G401 (cell line): Measurements from ENCODE around the gene DAPK2. TPM values are rescaled to one million over a fixed set of nuclear protein-coding genes. Genes with fewer than 3 reads are reported as not detected.
A peak's percentile ranks its signal among the peaks of the same experiment; 100 is the strongest.
"Not testable (repeated sequence)": the region's sequence is repeated elsewhere in the genome, so short reads cannot be mapped to it uniquely, and the experiment has no call there.

Experiments used
- DNase-seq: peaks from one replicate; pipeline ENCODE4 v3.0.0-alpha.2; 2015; ENCODE audit warnings: low spot score
- in situ Hi-C: cut with HindIII; loops from 2 replicates; pipeline ENCODE4 v1.10.0; 2016; ENCODE audit warnings: low sequenced_read_pairs, mixed read lengths
- total RNA-seq: library from RNA; depleted of rRNA; stranded (reverse); fragments of >200 nt; shearing (Covaris generic); gene quantifications from 2 replicates; pipeline ENCODE4 v1.2.3, GENCODE V29; 2014

DAPK2 gene
- total RNA-seq, 1 experiment from 2014 or later, result 24.4 TPM

DNA sequence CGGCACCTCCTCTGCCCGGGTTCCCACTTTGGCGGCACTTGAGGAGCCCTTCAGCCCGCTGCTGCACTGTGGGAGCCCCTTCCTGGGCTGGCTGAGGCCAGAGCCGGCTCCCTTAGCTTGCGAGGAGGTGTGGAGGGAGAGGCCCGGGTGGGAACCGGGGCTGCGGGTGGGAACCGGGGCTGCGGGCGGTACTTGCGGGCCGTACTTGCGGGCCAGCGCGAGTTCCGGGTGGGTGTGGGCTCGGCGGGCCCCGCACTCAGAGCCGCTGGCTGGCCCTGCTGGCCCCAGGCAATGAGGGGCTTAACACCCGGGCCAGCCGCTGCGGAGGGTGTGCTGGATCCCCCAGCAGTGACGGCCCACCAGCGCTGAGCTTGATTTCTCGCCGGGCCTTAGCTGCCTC lies 14.4 kb upstream of the DAPK2 start:
- no peak for DNase-seq
- in situ Hi-C loops, result no loop called here

GRCh38 chr15:64059104-64059503 lies 12.8 kb upstream of the DAPK2 start:
- DNase-seq, in situ Hi-C loops: not testable (repeated sequence)

DNA sequence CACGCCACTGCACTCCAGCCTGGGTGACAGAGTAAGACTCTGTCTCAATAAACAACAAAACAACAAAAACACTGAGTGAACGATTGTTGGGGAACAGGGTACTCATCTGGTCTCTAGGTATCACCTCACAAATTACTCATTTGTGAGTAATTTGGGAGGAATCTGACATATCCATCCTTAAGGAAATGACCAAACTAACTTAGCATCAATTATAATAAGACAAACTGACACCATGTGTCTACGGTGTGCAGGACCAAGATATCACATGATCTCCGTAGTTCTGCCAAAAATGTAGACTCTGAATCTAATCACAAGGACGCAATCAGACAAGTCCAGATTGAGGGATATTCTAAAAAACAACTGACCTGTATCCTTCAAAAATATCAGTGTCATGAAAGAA lies 12.0 kb upstream of the DAPK2 start:
- no peak for DNase-seq
- in situ Hi-C loops, result no loop called here

GRCh38 chr15:64053674-64054073 lies 7.4 kb upstream of the DAPK2 start:
- DNase-seq, in situ Hi-C loops: not testable (repeated sequence)

DNA sequence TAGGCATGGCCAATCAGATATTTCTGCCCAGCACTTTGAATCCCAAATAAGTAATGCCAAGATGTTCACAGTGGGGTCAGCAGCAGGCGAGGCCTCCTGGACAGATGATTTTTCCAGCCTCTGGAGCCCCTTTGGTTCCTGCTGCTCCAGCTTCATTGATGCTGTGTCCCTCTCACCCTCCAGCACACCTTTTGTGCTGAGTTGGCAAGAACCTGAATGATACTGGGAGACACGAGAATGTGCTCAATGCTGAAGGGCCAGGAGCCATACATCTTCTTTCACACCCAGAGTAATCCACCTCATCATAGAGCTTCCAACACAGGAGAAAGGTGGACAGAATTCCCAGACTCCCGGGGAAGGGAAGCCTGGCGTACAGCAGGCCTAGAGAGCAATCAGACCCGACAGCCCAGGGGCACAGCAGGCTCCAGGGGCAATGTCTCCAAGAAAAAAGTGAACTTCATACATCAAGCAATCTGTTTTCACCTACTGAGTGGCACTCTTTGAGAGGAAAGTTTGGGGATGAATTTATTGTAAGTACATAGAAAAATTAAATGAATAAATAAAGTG lies 6.7 kb upstream of the DAPK2 start:
- in situ Hi-C loops, result no loop called here
- no peak for DNase-seq

DNA sequence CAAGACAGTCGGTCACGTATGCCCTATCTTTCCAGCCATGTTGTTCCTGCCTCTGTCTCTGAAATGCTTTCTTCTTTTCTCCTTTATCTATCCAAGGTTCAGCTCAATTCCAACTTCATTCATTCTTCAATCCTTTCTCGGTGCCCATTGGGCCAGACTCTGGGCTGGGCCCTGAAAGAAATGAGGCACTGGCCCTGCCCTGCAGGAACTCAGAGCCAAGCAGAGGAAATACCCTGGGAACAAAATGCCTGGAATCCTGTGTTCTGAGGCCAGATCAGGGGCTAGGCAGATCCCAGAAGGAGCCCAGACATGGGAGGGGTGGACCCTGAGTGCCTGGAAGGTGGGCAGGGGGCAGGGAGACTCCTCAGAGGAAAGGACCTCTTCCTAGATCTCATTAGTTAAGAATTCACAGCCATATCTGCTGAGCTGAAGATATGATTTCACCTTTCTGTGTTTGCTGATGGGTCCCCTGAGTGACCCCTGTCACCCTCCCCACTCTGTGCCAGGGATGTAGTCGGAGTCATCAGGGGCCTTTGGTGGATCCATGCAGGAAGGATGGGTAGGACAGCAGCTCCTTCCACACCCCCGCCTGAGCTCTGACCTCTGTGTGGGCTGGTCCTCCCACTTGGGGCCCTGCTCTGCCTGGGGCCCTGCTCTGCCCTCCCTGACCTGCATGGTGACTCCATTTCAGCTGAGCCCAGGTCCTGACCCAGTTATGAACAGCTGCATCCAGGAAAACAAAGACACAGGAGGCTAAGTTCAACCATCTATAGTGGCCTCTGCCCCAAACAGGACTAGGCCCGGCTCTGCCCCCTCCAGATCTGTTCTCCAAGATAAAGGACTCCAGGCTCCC lies 5.3 kb upstream of the DAPK2 start:
- in situ Hi-C loops, result no loop called here
- no peak for DNase-seq

- DNase-seq, result no peak
- in situ Hi-C loops, result no loop called here
These were observed 4.8 kb upstream of the DAPK2 start for GRCh38 chr15:64051093-64051402.

DNA sequence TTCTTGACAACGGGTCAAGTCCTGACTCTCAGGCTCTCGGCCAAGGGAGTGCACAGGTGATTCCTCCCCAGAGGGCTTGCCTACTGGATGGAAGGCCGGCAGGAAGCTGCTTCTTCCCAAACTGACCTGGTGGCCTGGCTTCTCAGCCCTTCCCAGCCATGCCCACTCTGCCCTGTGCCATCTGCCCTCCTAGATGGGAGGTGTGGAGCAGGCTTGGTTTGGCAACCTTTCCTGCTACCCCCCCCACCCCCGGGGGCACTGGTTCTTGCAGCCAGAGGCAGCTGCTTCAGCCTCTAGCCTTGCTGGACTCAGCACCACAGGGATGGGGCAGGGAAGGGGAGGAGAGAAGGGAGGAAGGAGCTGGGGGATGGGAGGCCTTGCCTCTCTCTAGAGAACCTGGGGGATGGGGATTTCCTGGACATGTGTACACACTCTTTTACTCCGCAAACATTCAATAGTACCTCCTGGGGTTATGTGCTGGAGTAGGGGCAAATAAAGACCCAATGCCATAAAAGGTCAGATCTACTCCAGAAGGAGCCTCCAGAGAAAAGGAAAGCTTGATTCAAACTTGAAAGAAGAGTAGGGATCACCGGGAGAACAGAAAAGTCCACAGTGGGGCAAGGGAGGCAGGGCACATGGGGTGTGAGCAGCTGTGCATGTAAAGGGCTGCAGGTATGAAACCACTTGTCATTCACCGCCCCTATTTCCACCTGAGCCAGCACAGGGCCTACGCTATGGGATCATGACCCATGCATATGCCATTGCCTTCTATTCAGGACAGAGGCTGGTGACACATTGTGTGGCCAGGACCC lies 4.2 kb upstream of the DAPK2 start:
- DNase-seq, result no peak
- in situ Hi-C loops, result no loop called here

DNA sequence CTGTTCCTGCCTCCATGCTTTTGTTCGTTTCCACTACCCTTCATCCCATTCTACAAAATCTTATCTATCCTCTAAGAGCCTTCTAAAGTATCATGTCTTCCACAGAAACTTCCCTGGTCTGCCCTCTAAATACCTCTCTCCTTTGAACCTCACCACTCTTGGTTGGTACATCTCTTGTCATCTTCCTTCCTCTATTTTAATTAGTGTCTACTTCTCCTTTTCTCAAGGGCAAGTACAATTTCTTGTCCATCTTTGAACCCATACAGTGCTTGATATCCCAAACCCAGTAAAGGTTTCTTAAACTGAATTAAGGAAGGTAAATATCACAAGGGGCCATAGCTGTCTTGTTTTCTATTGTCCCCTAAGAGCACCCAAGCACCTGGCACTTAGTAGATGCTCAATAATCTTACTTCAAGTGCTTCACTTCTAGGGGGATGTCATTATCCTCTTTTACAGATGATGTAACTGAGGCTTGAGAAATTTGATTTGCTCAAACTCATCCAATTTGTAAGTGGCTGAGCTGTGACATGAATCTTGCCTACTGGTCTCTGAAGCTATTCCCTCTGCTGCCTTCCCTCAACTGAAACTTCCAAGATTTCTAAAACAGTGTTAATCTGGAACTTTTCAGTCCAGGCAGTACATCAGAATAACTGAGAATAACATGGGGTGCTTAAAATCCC lies 2.6 kb upstream of the DAPK2 start:
- DNase-seq, result no peak
- in situ Hi-C loops, result no loop called here

- no peak for DNase-seq
- in situ Hi-C loops, result no loop called here
These were observed 388 bp downstream of the DAPK2 start for GRCh38 chr15:64045774-64046420.

GRCh38 chr15:64045101-64045435 lies 1.2 kb downstream of the DAPK2 start:
- in situ Hi-C loops, result no loop called here
- DNase-seq, result no peak

DNA sequence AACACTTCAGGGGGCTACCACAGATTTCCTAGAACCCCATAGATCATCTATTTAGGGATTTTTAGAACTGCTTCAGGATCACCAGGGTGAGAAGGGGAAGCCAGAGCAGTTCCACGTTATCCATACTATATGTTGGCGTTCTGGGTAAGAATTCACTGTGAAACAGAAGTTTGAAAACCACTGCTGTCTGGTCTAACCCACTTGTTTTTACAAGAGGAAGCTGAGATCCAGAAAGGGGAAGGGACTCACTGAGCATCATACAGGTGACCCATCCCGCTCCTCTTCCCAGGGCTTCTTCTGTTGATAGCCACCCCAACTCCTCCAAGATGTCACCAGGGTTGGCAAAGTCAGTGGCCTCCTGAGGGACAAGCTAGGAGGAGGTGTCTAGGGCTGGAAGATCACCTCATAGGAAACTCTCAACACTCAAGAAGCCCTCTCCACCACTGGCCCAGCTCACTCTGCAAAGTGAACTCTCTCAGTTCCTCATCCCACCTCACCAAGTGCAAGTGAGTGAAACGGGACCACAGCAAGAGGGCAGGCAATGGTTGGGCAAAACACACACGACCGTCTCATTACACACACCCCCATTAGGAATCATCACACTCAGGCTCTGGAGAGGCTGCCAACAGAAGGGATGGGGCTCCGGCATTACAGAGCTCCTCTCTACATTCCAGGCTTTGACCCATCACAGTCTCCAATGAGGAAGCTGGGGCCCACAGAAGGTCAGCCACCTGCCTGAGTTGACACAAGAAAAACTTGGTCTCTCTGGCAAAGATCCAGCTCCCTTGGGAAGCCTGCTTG lies 1.8 kb downstream of the DAPK2 start:
- no peak for DNase-seq
- in situ Hi-C loops, result no loop called here

- in situ Hi-C loops, result no loop called here
These were observed 7.2 kb downstream of the DAPK2 start for GRCh38 chr15:64038878-64039610.

DNA sequence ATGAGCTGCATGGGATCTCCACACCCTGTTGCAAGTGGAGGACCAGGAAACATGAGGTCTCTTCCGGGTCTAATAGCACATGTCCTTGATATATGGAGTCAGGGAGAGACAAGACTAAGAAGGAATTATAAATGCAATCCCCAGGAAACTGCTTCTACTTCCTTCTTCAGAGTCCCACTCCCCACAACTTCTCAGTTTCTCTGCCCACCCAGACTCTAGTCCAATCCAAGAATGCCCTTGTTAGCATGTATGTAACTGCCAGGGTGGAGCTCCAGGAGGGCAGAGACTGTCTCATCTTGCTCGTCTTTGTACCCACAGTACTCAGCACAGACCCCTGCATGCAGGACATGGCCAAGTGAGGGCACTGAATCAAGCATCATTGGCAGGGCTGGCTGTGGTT lies 8.3 kb downstream of the DAPK2 start:
- no peak for DNase-seq
- in situ Hi-C loops, result no loop called here

More at GRCh38 chr15:64038878-64039610, 7.2 kb downstream of the DAPK2 start:
- no peak for DNase-seq

- in situ Hi-C loops, result no loop called here
- no peak for DNase-seq
These were observed 9.2 kb downstream of the DAPK2 start for GRCh38 chr15:64037116-64037515.

- in situ Hi-C loops, result no loop called here
These were observed 10.8 kb downstream of the DAPK2 start for GRCh38 chr15:64035525-64035924.

GRCh38 chr15:64034519-64034918 lies 11.8 kb downstream of the DAPK2 start:
- in situ Hi-C loops, result no loop called here
- DNase-seq, result no peak

More at GRCh38 chr15:64035525-64035924, 10.8 kb downstream of the DAPK2 start:
- DNase-seq, result peak; percentile 18

GRCh38 chr15:64032329-64032728 lies 14.0 kb downstream of the DAPK2 start:
- DNase-seq, result no peak
- in situ Hi-C loops, result no loop called here
